HG03565 (cell line): Measurements from ENCODE around the gene NDUFB10.

Experiments
- ATAC-seq: cut with Tn5 transposase; IDR thresholded peaks from one replicate; pipeline ENCODE4 v1.9.1; 2021; ENCODE audit warnings: mild to moderate bottlenecking, moderate library complexity; ENCODE audit not compliant: unreplicated experiment

The NDUFB10 gene

DNA sequence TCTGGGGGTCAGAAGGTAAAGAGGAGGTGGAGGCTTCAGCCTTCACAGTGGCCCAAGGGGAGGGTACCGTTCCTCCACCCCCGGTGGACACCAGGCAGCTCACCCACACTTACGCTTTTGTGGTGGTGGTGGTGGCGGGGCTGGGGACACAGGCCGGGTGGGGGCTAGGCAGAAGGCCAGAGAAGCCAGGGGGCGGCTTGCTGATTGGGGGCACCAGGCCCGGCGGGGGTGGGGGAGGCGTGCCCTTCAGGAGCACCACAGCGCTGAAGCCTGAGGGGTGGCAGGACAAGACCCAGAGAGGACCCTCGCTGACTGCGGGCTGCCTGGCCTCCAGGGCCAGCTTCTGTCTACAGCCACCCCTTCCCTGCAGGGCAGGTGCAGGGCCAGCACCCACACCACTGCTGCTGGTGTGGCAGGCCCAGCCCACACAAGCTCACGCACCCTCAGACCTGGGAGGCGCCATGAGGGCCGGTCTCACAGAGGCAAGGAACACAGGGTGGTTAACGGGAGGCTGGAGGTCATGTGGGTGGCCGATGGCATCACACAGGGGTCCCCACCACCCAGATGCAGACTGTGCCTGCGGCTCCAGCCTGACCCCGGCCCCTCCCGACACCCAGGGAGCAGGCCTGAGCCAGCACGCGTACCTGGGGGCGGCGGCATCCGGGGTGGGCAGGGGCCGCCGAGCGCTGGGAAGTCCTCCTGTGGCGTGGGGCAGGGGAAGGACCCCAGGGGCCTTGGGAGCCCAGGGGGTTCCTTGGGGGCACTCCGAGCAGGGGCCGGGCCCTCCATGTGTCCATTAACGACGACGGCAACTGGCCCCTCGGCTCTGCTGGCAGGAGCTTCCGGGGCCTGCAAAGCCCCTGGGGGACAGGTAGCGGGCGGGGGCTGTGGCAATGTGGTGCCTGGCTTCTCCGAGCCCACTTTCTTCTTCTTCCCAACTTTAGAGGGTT is 39.8 kb downstream of the NDUFB10 start:
- ATAC-seq: no peak

DNA sequence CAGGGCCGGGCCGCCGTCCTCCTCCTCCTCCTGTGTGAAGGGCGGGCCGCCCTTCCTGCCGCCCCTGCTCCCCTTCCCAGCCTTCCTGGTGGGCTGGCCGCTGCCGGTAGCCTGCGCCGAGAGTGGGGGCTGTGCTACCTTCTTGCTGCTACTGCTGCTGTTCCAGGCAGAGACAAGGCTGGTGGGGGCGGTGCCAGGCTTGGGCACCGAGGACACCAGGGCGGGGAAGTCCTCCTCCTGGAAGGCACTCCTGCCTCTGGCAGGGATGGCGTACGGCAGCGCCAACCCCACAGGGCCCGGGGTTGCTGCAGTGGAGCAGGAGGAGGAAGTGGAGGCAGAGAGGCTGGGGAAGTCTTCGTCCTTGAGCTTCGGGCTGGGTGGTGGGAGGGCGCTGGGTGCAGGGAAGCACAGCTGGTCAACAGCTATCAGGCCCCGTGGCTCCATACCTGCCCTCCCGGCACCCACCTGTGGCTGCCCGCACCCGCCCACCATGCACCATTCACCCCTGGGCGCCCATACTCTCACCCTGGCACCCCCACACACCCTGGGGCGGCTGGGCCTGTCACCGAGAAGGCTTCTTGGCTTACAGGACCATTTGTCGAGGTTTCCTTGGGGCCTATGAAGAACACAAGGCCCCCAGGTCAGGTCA is 40.7 kb downstream of the NDUFB10 start:
- no peak for ATAC-seq

DNA sequence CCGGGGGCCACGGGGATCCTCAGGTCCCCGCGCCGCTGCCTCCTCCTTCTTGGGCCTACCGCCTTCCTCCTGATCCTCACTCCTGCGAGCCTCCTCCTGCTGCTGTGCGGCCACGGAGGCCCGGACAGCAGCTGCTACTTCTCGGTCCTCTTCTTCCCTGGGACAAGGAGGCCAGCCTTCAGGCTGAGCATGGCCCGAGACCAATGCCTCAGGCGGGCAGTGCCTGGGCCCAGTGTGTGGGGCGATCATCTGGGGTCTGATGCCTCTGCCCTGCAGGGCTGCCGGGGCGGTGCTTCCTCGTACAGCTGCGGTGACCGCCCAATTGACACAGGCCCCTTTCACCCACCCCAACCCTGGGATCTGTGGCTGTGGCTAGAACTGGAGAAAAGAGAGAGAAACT is 41.7 kb downstream of the NDUFB10 start:
- no peak for ATAC-seq

DNA sequence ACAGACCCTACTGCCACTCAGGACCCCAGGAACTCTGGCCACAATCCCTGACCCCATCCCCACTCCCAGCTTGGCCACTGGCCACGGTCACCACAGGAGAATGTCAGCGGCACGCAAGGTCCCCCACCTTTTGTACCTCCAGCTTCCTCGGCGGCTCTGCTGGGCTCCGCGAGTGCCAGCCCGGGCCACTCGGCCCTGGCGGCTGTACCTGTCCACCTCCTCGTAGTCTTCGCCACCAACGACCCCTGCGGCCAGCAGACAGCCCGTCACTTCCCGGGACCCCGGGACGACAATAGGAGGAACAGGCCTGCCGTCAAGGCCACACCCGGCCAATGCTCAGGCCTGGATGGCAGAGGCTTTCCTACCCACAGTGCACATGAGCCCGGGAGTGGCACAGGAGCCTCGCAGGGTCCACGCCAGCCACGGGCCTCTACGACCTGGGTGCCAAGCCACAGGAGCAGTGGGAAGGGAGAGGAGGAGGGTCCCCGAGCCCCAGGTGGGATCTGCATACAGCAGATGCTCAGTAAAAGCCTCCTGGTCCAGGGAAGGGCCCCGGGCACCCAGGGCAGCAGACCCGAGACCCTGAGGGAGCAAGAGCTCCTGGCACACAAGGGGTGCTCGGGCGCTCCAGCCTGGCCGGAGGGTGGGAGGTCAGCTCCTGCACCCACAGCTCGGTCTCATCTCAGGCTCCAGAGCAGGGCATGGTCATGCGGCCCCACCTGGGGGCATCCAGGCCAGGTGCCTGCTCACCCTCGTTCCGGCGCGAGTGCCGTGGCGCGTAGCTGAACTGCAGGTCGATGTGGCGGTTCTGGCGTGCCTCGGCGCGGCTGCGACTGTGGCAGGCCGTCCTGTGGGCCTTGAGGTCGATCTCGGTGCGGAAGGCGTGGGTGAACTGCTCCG is 42.4 kb downstream of the NDUFB10 start:
- ATAC-seq: no peak

DNA sequence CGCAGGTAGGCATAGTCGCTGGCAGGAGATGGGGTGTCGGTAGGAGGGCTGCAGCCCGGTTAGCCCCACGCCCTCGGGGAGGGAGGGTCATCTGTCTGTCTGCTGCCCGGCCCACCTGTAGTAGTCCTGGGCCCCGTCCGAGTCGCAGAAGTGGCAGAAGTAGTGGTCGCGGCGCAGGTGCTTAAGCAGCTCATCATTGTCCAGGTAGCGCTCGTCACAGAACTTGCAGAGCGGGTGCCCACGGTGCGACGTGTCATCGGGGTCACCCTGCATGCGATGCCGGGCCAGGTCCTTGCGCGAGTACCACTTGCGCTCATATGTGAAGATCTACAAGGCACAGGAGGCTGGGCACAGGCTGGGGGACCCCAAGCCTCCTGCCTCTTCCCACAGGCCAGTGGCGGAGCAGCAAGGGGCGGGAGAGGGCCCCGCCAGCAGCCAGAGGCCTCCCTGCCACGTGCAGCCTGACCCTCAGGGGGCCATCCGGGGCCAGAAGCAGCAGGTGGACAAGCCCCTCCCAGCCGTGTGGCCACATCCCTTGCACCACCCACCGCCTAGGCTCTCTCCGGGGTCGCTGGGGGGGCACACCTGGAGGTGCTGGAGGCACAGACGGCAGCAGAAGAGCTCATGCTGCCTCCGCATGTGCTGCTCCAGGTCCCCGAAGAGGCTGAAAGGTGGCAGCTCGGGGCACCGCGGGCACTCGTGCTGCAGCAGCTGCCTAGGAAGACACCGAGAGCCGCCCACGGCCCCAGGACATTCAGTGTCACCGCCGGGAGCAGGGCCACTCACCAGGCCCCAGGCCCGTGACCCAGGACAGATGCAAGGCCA is 43.3 kb downstream of the NDUFB10 start:
- ATAC-seq: no peak

DNA sequence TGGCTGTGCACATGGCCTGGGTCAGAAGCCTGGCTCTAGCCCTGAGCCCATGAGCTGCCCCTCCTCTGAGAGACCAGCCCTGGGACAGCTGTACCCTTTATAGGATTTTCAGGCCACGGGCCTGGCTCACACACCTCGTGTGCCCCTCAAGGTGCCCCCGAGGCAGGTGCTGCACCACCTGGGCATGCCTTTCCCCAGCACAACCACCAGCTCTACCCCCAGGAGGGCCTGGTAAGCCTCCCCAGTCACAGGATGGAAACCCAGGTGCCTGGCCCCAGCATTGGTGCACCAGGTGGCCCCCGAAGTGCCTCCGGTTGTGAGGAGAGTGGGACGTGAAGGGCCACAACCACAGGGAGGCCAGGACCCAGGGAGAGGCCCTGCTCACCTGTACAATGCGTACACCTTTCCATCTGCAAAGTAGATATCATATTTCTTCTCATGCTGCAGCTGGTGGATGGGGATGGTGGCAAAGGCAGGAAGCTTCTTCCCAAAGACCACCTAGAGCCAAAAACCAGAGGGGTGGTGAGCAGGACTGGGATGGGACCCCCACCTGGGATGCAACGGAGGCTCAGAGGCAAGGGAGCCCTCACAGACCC is 44.0 kb downstream of the NDUFB10 start:
- no peak for ATAC-seq

DNA sequence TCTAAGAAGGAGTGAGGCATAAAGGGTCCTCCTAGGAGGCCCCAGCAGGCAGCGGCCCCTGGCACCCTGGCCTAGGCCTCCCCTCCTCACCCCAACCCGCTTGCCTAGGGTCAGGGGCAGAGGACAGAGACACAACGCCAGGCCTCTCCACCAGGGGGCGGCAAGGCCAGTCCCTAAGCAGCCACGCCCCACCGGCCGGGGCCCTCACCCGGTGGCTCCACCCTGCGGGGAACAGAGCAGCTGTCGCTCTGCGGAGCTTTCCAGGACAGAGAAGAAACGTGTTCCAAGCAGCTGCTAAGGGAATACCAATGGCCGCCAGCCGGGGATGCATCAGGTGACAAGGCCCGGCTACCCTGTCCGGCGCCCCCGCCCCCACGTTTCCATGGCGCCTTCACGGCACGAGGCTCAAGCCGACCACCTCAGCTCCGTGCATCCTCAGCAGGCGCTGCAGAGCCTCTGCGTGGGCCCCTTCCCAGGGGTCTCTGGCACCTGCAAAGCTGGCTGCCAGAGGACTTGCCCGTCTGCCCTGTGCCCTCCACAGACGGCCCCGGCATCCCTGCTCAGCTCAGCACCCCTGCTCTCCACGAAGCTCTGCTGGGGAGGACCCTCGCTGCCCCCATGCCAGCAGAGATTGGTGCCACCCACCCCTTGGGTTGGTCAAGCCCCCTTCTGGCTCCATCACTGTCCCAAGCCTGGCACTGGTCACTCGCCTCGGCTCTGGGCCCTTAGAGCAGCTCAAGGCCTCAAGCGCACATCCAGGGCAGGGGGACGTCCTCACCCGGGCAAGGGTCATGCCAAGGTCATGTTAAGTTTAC is 44.7 kb downstream of the NDUFB10 start:
- peak; percentile 64 for ATAC-seq

DNA sequence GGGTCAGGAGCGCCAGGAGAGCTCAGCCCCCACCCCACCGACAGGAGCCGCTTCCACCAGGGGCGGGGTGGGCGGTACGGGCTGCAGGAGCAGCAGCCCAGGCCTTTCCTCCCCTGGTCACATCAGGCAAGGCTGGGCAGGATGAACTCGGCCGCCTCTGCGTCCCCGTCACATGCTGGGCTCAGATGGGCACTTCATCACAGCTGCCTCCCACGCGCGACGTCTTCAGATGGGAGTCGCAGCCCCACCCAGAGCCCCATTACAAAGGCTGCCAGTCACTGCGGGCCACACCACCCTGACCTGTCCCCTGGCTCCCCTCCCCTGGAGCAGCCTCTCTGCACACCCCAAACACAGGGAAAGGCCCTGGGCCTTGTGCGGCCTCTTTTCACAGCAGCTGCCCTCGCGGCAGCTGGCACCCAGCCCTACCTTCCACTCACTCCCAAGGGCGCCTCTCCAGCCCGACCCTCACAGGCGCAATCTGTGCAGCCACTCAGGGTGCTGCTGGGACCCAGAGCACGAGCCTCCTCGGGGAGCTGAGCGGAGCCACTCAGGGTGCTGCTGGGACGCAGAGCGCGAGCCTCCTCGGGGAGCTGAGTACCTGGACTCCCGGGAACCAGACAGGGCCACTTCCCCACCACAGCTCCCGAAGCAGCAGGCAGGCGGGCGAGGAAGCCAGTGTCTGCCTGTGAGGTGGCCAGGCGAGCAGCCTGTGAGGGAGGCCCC is 45.6 kb downstream of the NDUFB10 start:
- ATAC-seq: no peak

DNA sequence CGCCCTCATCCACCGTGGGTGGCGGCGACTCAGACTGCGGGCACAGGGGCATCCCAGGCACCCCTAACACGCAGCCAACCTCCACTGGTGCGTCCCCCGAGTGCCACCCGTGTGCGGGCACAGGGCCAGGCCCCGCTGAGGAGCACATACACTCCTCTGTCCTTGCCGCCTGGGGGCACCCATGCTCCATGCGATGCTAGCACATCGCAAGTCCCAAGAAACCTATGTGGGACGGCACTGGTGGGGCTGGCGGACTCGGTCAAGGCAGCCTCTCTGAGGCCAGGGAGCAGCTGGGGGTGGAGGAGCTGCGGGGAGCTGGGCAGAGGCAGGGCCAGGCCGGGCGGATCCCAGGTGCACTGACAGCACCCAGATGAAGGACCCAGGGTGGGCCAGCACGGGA is 46.3 kb downstream of the NDUFB10 start:
- ATAC-seq: no peak

DNA sequence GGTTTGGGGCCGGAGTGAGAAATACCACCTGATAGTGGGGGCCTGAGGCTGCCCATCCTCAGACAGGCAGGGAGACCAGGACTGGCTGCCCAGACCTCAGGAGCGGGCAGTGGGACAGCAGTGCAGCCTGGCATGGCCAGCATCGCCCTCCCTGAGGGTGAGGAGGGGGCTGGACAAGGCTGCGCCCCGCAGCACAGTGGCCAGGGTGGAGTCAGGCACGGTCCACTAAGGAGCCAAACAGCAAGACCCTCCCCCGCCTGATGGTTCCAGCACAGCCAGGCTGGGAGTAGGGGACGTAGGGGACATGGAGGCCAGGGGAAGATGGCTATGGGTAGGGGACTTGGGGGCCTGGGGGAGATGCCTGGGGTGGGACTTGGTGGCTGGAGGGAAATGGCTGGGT is 47.0 kb downstream of the NDUFB10 start:
- no peak for ATAC-seq

DNA sequence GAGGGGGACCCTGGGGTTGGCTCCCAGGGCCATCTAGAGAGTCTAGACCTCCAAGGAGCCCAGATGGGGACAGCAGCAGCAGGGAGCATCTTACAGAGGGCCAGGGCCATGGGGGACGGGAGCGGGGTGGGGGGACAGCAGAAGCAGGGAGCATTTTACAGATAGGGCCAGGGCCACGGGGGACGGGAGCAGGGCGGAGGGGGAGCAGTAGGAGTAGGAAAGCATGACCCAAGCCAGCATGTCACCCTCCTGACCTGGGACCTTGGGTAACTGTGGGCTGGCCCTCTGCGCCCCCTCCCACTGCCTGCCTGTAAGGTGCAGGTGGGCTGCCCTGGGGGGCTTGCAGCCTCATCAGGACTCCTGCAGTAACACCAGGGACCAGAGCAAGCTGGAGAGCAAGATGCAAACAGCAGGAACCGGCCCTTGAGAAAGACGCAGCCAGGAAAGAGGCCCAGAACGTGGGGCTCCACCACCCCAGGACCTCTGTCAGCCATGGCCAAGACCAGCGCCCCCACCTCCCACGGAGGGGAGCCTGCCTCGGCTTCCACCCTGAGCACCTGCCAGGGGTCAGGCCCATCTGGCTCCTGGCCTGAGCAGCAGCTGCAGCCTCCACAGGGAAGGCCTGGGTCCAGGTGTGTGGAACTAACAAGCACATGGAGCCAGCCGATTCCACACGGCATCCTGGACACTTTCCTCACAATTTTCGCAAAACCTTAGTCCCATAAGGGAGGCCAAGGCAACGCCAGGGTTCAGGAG is 47.9 kb downstream of the NDUFB10 start:
- no peak for ATAC-seq

DNA sequence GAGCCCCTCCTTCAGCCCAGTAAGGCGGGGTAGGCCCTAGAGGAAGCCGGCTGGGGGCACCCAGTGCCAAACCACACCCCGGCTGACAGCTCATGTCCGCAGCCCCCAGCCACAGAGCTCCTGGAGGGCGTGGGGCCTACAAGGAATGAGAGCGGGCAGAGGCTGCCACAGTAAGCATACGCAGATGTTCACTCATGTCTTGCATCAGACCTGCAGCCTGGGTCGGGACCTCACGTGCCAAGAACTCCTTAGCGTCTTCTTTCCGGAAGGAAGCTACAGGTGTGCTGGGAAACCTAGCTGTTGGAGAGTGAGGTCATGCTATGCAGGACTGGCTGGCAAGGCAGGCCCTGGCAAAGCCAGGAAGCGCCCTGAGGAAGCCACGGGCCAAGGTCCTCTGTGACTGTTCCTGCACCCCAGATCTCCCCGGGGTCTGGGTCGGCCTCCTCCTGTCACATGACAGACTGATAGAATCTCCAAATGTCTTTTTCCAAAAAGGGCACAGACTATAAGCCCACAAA is 48.7 kb downstream of the NDUFB10 start:
- no peak for ATAC-seq

DNA sequence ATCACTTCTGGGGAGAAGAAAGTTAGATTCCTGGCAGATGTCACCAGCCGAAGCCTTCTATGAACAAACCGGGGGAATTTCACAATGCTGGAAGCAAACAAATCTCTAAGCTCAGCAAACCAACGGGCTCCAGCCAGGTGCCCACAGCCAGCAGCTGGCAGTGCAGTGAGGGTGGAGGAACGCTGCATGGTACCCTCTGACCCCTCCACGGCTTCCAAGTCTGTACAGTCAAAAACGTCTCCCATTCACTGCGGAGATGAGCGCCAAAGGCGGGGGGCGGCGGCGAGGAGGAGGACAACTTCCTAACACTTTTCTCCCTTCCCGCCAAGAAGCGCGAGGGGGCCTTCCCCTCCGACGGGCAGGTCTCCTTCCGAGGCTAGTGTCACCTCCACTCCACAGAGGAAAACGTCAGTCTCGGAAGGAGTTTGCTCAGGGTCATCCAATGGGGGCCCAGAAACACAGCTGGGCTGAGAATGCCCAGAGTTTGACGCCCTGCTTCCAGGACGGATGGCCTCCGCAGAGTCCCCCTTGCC is 49.4 kb downstream of the NDUFB10 start:
- no peak for ATAC-seq

DNA sequence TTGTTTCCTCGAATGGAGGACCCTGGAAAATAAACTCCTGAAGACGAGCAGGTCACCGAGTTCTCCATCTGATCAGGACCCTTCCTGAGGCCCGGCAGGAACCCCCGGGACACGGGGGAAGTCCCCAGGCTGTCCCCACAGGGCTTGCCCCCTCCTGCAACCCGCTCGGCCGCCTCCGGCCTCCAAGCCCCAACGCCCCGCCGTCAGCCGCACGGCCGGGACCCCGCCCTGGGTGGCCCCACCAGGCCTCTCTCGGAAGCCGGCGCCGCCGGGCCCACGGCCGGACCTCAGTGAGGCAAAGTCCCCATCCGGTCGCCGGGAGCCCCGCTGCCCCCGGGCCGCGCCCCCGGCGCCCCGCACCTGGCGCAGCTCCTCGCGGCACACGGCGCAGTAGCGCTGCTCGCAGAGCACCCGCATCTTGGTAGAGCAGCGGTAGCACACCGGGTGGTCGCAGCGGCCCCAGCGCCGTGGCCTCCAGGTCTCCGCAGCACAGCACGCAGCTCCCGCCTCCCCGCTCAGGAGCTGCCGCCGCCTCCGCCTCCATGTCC is 49.9 kb downstream of the NDUFB10 start:
- ATAC-seq: peak; percentile 26

DNA sequence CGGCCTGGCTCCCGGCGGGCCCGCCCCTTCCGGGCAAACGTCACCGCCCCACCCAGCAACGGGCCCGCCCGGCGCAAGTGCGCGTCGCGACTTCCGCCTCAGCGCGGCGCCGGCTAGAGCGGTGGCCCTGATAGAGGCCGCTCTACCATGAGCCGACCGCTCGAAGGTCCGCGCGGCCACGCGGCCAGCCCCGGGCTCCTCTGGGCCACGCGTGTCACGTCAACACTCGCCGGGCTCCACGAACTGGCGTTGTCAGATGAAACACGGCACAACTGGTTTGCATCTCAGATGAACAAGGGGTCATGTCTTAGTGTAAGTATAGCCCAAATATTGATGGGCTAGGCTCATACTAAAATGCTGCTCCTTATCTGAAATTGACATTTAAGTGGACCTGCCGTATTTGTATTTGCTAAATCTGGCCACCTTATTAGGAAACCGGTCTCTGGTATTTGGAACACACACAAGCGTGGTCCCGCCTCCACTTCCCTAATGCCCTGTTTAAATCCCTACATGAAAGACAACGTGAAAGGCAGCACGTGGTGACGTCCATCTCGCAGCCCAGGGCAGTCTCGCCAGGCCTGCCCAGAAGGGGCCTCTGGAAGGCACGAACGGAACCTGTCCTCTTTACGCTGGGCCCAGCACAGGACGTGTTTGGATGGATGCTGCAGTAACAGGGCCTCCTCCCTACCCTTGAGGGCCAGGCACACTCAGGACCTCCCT is 50.6 kb downstream of the NDUFB10 start, which contains the start of gene ZNF598:
Gene ZNF598 (minus strand): TSS at position 31 of the 720 bp plus-strand sequence.
- peak; percentile 74 for ATAC-seq
